Tibial nerve (tissue), 4 donors: ENCODE results near the gene ZBTB17. TPM values are rescaled to one million over a fixed set of nuclear protein-coding genes. Genes with fewer than 3 reads are reported as not detected.

Experiments used
- DNase-seq, 2 donors: peaks; one replicate each; pipeline ENCODE4 v3.0.0-alpha.2; 2019; ENCODE audit warnings: low spot score in 2 of 2
- H3K27ac ChIP-seq, 4 donors: fragments of 200-600 bp; sonication (generic) in 3 of 4; one replicate each; pipeline ENCODE4 v1.5.1; 2017 to 2019; ENCODE audit warnings: mild to moderate bottlenecking in 1 of 4
- H3K27me3 ChIP-seq, 2 donors: fragments of 200-600 bp; sonication (generic) in 1 of 2; one replicate each; pipeline versions ENCODE4 v1.5.1 to v1.6.0; 2017 to 2019
- H3K36me3 ChIP-seq, 3 donors: fragments of 200-600 bp; sonication (generic); one replicate each; pipeline ENCODE4 v1.5.1; 2018 to 2019
- H3K4me1 ChIP-seq, 4 donors: fragments of 200-600 bp; sonication (generic) in 3 of 4; one replicate each; pipeline ENCODE4 v1.5.1; 2017 to 2019
- H3K4me3 ChIP-seq, 4 donors: fragments of 200-600 bp; sonication (generic) in 3 of 4; one replicate each; pipeline ENCODE4 v1.5.1; 2017 to 2019; ENCODE audit warnings: mild to moderate bottlenecking in 1 of 4, moderate library complexity in 1 of 4
- H3K9me3 ChIP-seq, 4 donors: fragments of 200-600 bp; sonication (generic) in 3 of 4; one replicate each; pipeline ENCODE4 v1.5.1; 2017 to 2019
- CTCF ChIP-seq, 5 experiments: fragments of 200-600 bp in 3 of 5; fragments of 450-650 bp in 2 of 5; sonication (generic) in 3 of 5; IDR thresholded peaks; one replicate each; pipeline ENCODE4 v1.5.1; 2016 to 2019; ENCODE audit warnings: antibody characterized with exemption in 5 of 5, mild to moderate bottlenecking in 3 of 5, moderate library complexity in 2 of 5
- EP300 ChIP-seq, 2 donors: sonication (generic); formaldehyde crosslinking; IDR thresholded peaks; one replicate each; pipeline ENCODE4 v1.6.1; 2017; ENCODE audit warnings: antibody characterized with exemption in 2 of 2, mild to moderate bottlenecking in 1 of 2
- POLR2A ChIP-seq, 2 donors: fragments of 450-650 bp; IDR thresholded peaks; one replicate each; pipeline ENCODE4 v1.6.1; 2017; ENCODE audit warnings: antibody characterized with exemption in 2 of 2, mild to moderate bottlenecking in 2 of 2, moderate library complexity in 2 of 2
- WGBS, 2 donors: methylation state at CpG; one replicate each; pipeline ENCODE4 v1.1.5; 2018; 5-methylcytosine and 5-hydroxymethylcytosine counted together
- total RNA-seq, 4 donors: library from RNA; depleted of rRNA; stranded (reverse); fragments of >200 nt; gene quantifications; one replicate each; pipeline ENCODE4 v1.1.0, GENCODE V29; 2016

The ZBTB17 gene
- total RNA-seq, 4 donors from 2014 or later: 34.5 to 85.2 (median 52.4) TPM

GRCh38 chr1:15911927-15912326 lies 64.0 kb downstream of the ZBTB17 start:
- Histone ChIP-seq H3K4me3 (no peak overlapping the region), H3K4me1 (peaks cover 0 to 15% (median 3%) of the 10 kb centered on the region in 4 donors), H3K9me3 (no peaks in the 10 kb centered on the region), H3K27ac (no peak overlapping the region), H3K36me3 (peaks cover 3 to 62% (median 13%) of the 10 kb centered on the region in 3 donors), H3K27me3 (no peaks in the 10 kb centered on the region)
- no peak for TF ChIP-seq POLR2A (IDR thresholded peaks at IDR 0.05)
- no peak for TF ChIP-seq EP300 (IDR thresholded peaks at IDR 0.05)
- TF ChIP-seq CTCF (IDR thresholded peaks at IDR 0.05): no peak
- WGBS, 2 donors: 81 to 84% methylated on average over 2 of the region's 2 CpGs
- DNase-seq: no peak

GRCh38 chr1:15911141-15911540 lies 64.8 kb downstream of the ZBTB17 start:
- 98% methylated on average over 1 of the region's 1 CpG for WGBS, 2 donors
- H3K27me3 ChIP-seq: no peaks in the 10 kb centered on the region
- no peak overlapping the region for H3K4me3 ChIP-seq
- H3K4me1 ChIP-seq: peaks cover 0 to 8% (median 3%) of the 10 kb centered on the region in 4 donors
- TF ChIP-seq POLR2A (IDR thresholded peaks at IDR 0.05) (no peak), EP300 (IDR thresholded peaks at IDR 0.05) (no peak), CTCF (IDR thresholded peaks at IDR 0.05) (no peak)
- no peak overlapping the region for H3K27ac ChIP-seq
- no peaks in the 10 kb centered on the region for H3K9me3 ChIP-seq
- no peak for DNase-seq
- peaks cover 2 to 54% (median 13%) of the 10 kb centered on the region in 3 donors for H3K36me3 ChIP-seq

- no peaks in the 10 kb centered on the region for H3K27me3 ChIP-seq
- H3K4me1 ChIP-seq: peaks cover 0 to 22% (median under 1%) of the 10 kb centered on the region in 4 donors
- no peak overlapping the region for H3K4me3 ChIP-seq
- 94 to 97% methylated on average over 4 of the region's 4 CpGs for WGBS, 2 donors
- no peaks in the 10 kb centered on the region for H3K9me3 ChIP-seq
- peaks cover 0 to 43% (median 13%) of the 10 kb centered on the region in 3 donors for H3K36me3 ChIP-seq
- H3K27ac ChIP-seq: no peak overlapping the region
- DNase-seq: no peak
- TF ChIP-seq EP300 (IDR thresholded peaks at IDR 0.05): no peak
- TF ChIP-seq CTCF (IDR thresholded peaks at IDR 0.05): no peak
- TF ChIP-seq POLR2A (IDR thresholded peaks at IDR 0.05): no peak
Observed at GRCh38 chr1:15908597-15908996, 67.3 kb downstream of the ZBTB17 start.

GRCh38 chr1:15902882-15903281 lies 73.0 kb downstream of the ZBTB17 start:
- 52 to 64% methylated on average over 3 of the region's 3 CpGs for WGBS, 2 donors
- no peak for TF ChIP-seq EP300 (IDR thresholded peaks at IDR 0.05)
- TF ChIP-seq CTCF (IDR thresholded peaks at IDR 0.05): no peak
- no peak for TF ChIP-seq POLR2A (IDR thresholded peaks at IDR 0.05)
- DNase-seq: no peak
- Histone ChIP-seq H3K27me3 (no peaks in the 10 kb centered on the region), H3K36me3 (peaks cover 0 to 10% (median 0%) of the 10 kb centered on the region in 3 donors), H3K9me3 (no peaks in the 10 kb centered on the region), H3K27ac (peak overlapping the region in 1 of 4 donors; percentile 47), H3K4me3 (no peak overlapping the region), H3K4me1 (peaks cover 0 to 52% (median 15%) of the 10 kb centered on the region in 4 donors)

GRCh38 chr1:15900662-15901279 lies 75.1 kb downstream of the ZBTB17 start:
- Histone ChIP-seq H3K27me3 (no peaks in the 10 kb centered on the region), H3K9me3 (no peaks in the 10 kb centered on the region), H3K4me3 (no peak overlapping the region), H3K36me3 (peaks cover 0 to 10% (median 0%) of the 10 kb centered on the region in 3 donors), H3K4me1 (peaks cover 0 to 61% (median 15%) of the 10 kb centered on the region in 4 donors), H3K27ac (peak overlapping the region in 2 of 4 donors; percentile 66 to 75)
- DNase-seq: no peak
- 57 to 58% methylated on average over 8 of the region's 8 CpGs for WGBS, 2 donors
- TF ChIP-seq POLR2A (IDR thresholded peaks at IDR 0.05) (no peak), CTCF (IDR thresholded peaks at IDR 0.05) (no peak)
